Astrocyte (in vitro differentiated cells and primary cell): Measurements from ENCODE around the gene EPHB1. TPM values are rescaled to one million over a fixed set of nuclear protein-coding genes. Genes with fewer than 3 reads are reported as not detected.
A peak's percentile ranks its signal among the peaks of the same experiment; 100 is the strongest.

ENCODE experiments used
- DNase-seq: peaks from one replicate; pipeline ENCODE4 v3.0.0-alpha.2; 2010; ENCODE audit warnings: low read depth
- FAIRE-seq: peaks from 2 replicates; lab custom pipeline; 2011; peaks lifted over from hg19 to GRCh38; lab: Jason Lieb, UNC
- H2AFZ ChIP-seq: 2 replicates; pipeline ENCODE4 v1.6.0; 2012; ENCODE audit warnings: low read depth, low read length, inconsistent platforms
- H3K27ac ChIP-seq: 2 replicates; pipeline ENCODE4 v1.5.1; 2011; ENCODE audit warnings: low read depth, low read length, inconsistent platforms
- H3K27me3 ChIP-seq: 2 replicates; pipeline ENCODE4 v1.6.0; 2011; ENCODE audit warnings: low read length, inconsistent platforms; ENCODE audit not compliant: insufficient read depth
- H3K36me3 ChIP-seq: 2 replicates; pipeline ENCODE4 v1.5.1; 2011; ENCODE audit warnings: low read length, inconsistent platforms; ENCODE audit not compliant: insufficient read depth
- H3K4me1 ChIP-seq: 2 replicates; pipeline ENCODE4 v1.5.1; 2011; ENCODE audit warnings: low read length, inconsistent platforms; ENCODE audit not compliant: insufficient read depth
- H3K4me2 ChIP-seq: 2 replicates; pipeline ENCODE4 v1.6.0; 2012; ENCODE audit warnings: low read length, inconsistent platforms
- H3K4me3 ChIP-seq: 2 replicates; pipeline ENCODE4 v1.5.1; 2011; ENCODE audit warnings: low read depth, mild to moderate bottlenecking, low read length, inconsistent platforms; ENCODE audit not compliant: insufficient read depth
- H3K79me2 ChIP-seq: 2 replicates; pipeline ENCODE4 v1.6.0; 2012; ENCODE audit warnings: mild to moderate bottlenecking, low read length, inconsistent platforms; ENCODE audit not compliant: insufficient read depth
- H3K9ac ChIP-seq: 2 replicates; pipeline ENCODE4 v1.6.0; 2012; ENCODE audit warnings: mild to moderate bottlenecking, low read length, inconsistent platforms
- H3K9me3 ChIP-seq: 2 replicates; pipeline ENCODE4 v1.5.1; 2012; ENCODE audit warnings: low read depth, mild to moderate bottlenecking, low read length, inconsistent platforms; ENCODE audit not compliant: insufficient read depth
- H4K20me1 ChIP-seq: 2 replicates; pipeline ENCODE4 v1.6.0; 2012; ENCODE audit warnings: low read length, inconsistent platforms; ENCODE audit not compliant: insufficient read depth
- H3K27ac Mint-ChIP-seq: one replicate; pipeline ENCODE4 v1.8.0; 2021; ENCODE audit warnings: mild to moderate bottlenecking, mixed read lengths; ENCODE audit not compliant: unreplicated experiment
- H3K27me3 Mint-ChIP-seq: one replicate; pipeline ENCODE4 v1.8.0; 2021; ENCODE audit warnings: low read depth, mixed read lengths; ENCODE audit not compliant: unreplicated experiment
- H3K36me3 Mint-ChIP-seq: one replicate; pipeline ENCODE4 v1.8.0; 2021; ENCODE audit warnings: low read depth, mixed read lengths; ENCODE audit not compliant: unreplicated experiment
- H3K4me1 Mint-ChIP-seq: one replicate; pipeline ENCODE4 v1.8.0; 2021; ENCODE audit warnings: low read depth, mixed read lengths; ENCODE audit not compliant: unreplicated experiment
- H3K4me3 Mint-ChIP-seq: one replicate; pipeline ENCODE4 v1.8.0; 2021; ENCODE audit warnings: mild to moderate bottlenecking, moderate library complexity, mixed read lengths; ENCODE audit not compliant: unreplicated experiment
- H3K9me3 Mint-ChIP-seq: one replicate; pipeline ENCODE4 v1.8.0; 2021; ENCODE audit warnings: mild to moderate bottlenecking, mixed read lengths; ENCODE audit not compliant: unreplicated experiment
- EZH2 ChIP-seq: IDR thresholded peaks from 2 replicates; pipeline ENCODE4 v1.6.1; 2012; ENCODE audit warnings: mild to moderate bottlenecking, low read length, inconsistent platforms; ENCODE audit not compliant: insufficient read depth
- total RNA-seq: library from RNA; stranded (reverse); gene quantifications from 2 replicates; pipeline ENCODE4 v1.2.1, GENCODE V29; 2021
- TF ChIP-seq, protein P1 (sequence below): IDR thresholded peaks from 2 replicates; pipeline ENCODE4 v1.5.1; 2011; ENCODE audit warnings: low read depth, mild to moderate bottlenecking, inconsistent platforms, low read length, moderate library complexity; ENCODE audit not compliant: insufficient read depth

EPHB1 gene
- total RNA-seq, 1 donor from 2014 or later, result 4.1 TPM

- Histone ChIP-seq H3K27ac (no peak overlapping the region), H3K27me3 (no peaks in the 10 kb centered on the region), H3K9ac (no peak overlapping the region), H3K36me3 (no peaks in the 10 kb centered on the region), H3K4me3 (no peak overlapping the region), H3K9me3 (peaks cover 3% of the 10 kb centered on the region), H2AFZ (no peak overlapping the region), H3K4me2 (no peak overlapping the region), H3K79me2 (no peaks in the 10 kb centered on the region), H4K20me1 (peaks cover 3% of the 10 kb centered on the region), H3K4me1 (no peaks in the 10 kb centered on the region)
- Mint-ChIP-seq H3K36me3 (no peaks in the 10 kb centered on the region), H3K4me1 (peaks cover 13% of the 10 kb centered on the region), H3K4me3 (no peak overlapping the region), H3K9me3 (no peaks in the 10 kb centered on the region), H3K27me3 (peaks cover 27% of the 10 kb centered on the region), H3K27ac (no peak overlapping the region)
- FAIRE-seq, result no peak
- TF ChIP-seq EZH2, result no peak
- TF ChIP-seq, protein P1, sequence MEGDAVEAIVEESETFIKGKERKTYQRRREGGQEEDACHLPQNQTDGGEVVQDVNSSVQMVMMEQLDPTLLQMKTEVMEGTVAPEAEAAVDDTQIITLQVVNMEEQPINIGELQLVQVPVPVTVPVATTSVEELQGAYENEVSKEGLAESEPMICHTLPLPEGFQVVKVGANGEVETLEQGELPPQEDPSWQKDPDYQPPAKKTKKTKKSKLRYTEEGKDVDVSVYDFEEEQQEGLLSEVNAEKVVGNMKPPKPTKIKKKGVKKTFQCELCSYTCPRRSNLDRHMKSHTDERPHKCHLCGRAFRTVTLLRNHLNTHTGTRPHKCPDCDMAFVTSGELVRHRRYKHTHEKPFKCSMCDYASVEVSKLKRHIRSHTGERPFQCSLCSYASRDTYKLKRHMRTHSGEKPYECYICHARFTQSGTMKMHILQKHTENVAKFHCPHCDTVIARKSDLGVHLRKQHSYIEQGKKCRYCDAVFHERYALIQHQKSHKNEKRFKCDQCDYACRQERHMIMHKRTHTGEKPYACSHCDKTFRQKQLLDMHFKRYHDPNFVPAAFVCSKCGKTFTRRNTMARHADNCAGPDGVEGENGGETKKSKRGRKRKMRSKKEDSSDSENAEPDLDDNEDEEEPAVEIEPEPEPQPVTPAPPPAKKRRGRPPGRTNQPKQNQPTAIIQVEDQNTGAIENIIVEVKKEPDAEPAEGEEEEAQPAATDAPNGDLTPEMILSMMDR, result no peak
- DNase-seq, result no peak
Observed at GRCh38 chr3:134900482-134900881, 105.4 kb downstream of the EPHB1 start.

DNA sequence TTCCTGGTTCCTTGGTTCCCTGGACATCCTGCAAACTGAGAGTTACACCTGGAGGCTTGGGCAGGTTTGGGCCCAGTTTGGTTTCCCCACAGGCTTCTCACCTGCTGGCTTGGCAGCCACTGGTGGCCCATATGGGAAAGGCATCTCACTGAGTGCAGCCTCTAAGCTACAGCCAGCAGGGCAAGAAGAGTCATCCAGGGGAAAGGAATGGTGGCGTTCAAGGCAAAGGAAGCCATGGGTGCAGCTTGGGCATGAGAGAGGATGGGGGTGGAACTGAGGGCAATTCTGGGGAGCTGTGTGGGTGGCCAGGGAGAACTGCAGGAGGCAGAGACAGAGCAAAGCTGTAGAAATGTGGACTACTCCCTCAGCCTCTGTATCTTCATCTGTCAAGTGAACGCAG lies 106.4 kb downstream of the EPHB1 start:
- Mint-ChIP-seq H3K27ac (no peak overlapping the region), H3K27me3 (peaks cover 21% of the 10 kb centered on the region), H3K36me3 (no peaks in the 10 kb centered on the region), H3K9me3 (no peaks in the 10 kb centered on the region), H3K4me1 (peaks cover 13% of the 10 kb centered on the region), H3K4me3 (no peak overlapping the region)
- Histone ChIP-seq H3K4me1 (no peaks in the 10 kb centered on the region), H3K9me3 (peaks cover 1% of the 10 kb centered on the region), H3K4me3 (no peak overlapping the region), H3K27me3 (no peaks in the 10 kb centered on the region), H3K79me2 (no peaks in the 10 kb centered on the region), H4K20me1 (peaks cover 3% of the 10 kb centered on the region), H2AFZ (no peak overlapping the region), H3K9ac (no peak overlapping the region), H3K4me2 (no peak overlapping the region), H3K27ac (no peak overlapping the region), H3K36me3 (no peaks in the 10 kb centered on the region)
- no peak for DNase-seq
- FAIRE-seq, result no peak
- no peak for TF ChIP-seq EZH2
- TF ChIP-seq, protein P1, result no peak

DNA sequence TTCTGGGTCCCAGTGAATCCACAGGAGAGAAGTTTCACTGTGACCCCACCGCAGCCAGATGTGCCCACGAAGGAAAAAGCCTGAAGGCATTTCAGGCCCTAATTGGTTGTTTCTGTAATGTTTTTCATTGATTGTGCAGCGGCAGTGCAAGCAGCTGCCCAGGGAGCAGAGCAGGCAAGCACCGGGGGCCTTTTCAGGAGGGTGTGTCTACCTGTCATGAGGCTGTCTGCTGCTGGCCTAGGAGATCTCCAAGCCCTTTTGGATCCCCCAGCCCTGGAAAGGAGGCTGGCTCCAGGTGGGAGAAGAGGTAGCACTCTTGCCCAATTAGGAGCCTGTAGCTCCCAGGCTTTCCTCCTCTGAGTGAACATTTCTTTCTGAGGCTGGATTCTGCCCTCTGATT lies 108.8 kb downstream of the EPHB1 start:
- no peak for TF ChIP-seq EZH2
- TF ChIP-seq, protein P1, result no peak
- Mint-ChIP-seq H3K36me3 (no peaks in the 10 kb centered on the region), H3K4me1 (peaks cover 13% of the 10 kb centered on the region), H3K9me3 (no peaks in the 10 kb centered on the region), H3K4me3 (no peak overlapping the region), H3K27ac (no peak overlapping the region), H3K27me3 (peaks cover 29% of the 10 kb centered on the region)
- Histone ChIP-seq H4K20me1 (peaks cover 3% of the 10 kb centered on the region), H3K9me3 (no peaks in the 10 kb centered on the region), H3K79me2 (no peaks in the 10 kb centered on the region), H3K27ac (no peak overlapping the region), H3K27me3 (no peaks in the 10 kb centered on the region), H2AFZ (no peak overlapping the region), H3K4me1 (no peaks in the 10 kb centered on the region), H3K36me3 (no peaks in the 10 kb centered on the region), H3K9ac (no peak overlapping the region), H3K4me2 (peak overlapping the region; percentile 45), H3K4me3 (no peak overlapping the region)
- DNase-seq (no peak), FAIRE-seq (no peak)
